ENCODE results near the gene SLC26A6. TPM values are rescaled to one million over a fixed set of nuclear protein-coding genes. Genes with fewer than 3 reads are reported as not detected.

SLC26A6 gene
- total and polyA plus RNA-seq, 7 experiments from 2014 or later = 3.5 to 37.6 (median 21.0) TPM

GRCh38 chr3:48630833-48631232, 4.4 kb downstream of the SLC26A6 start:
- H3K4me3 Mint-ChIP-seq = no peak overlapping the region
- POLR2A ChIA-PET = no interaction called here
- H3K27ac ChIP-seq (ENCODE audit: low read depth, low read length) = no peak overlapping the region
- H3K4me3 ChIP-seq (ENCODE audit: low read length) = no peak overlapping the region
- H3K27me3 ChIP-seq (ENCODE audit: control insufficient read depth in 2 of 2, insufficient read depth in 2 of 2, low read length in 2 of 2) = no peaks in the 10 kb centered on the region
- ATAC-seq (no peak), DNase-seq (no peak)
- peaks cover 0 to 17% (median 9%) of the 10 kb centered on the region in 5 donors for H3K36me3 Mint-ChIP-seq
- intact Hi-C loops (cut with micrococcal nuclease) = loop anchor here in 1 of 2 donors (10.0 kb wide), 1 partner anchor 326 kb away; the partner anchor contains the start of gene NME6
- no peaks in the 10 kb centered on the region for H3K9me3 ChIP-seq (ENCODE audit: control insufficient read depth in 2 of 3, low read length in 3 of 3)
- H3K4me1 ChIP-seq (ENCODE audit: control insufficient read depth in 2 of 2, insufficient read depth in 2 of 2, low read length in 2 of 2) = peaks cover 0 to 7% of the 10 kb centered on the region in 2 donors
- H3K27me3 Mint-ChIP-seq = no peaks in the 10 kb centered on the region
- peaks cover 4 to 24% (median 10%) of the 10 kb centered on the region in 7 donors for H3K4me1 Mint-ChIP-seq
- H3K27ac Mint-ChIP-seq = no peak overlapping the region
- CTCF ChIA-PET = no interaction called here
- H3K36me3 ChIP-seq (ENCODE audit: control insufficient read depth in 2 of 3, insufficient read depth in 3 of 3, low read length in 3 of 3) = peaks cover 0 to 34% (median 0%) of the 10 kb centered on the region in 3 experiments
- no peaks in the 10 kb centered on the region for H3K9me3 Mint-ChIP-seq

GRCh38 chr3:48630407-48630806, 4.9 kb downstream of the SLC26A6 start:
- ATAC-seq (no peak), DNase-seq (no peak)
- Histone ChIP-seq H3K9me3 (ENCODE audit: control insufficient read depth in 2 of 3, low read length in 3 of 3) (no peaks in the 10 kb centered on the region), H3K27me3 (ENCODE audit: control insufficient read depth in 2 of 2, insufficient read depth in 2 of 2, low read length in 2 of 2) (no peaks in the 10 kb centered on the region), H3K4me1 (ENCODE audit: control insufficient read depth in 2 of 2, insufficient read depth in 2 of 2, low read length in 2 of 2) (peaks cover 0 to 5% of the 10 kb centered on the region in 2 donors), H3K4me3 (ENCODE audit: low read length) (no peak overlapping the region), H3K36me3 (ENCODE audit: control insufficient read depth in 2 of 3, insufficient read depth in 3 of 3, low read length in 3 of 3) (peaks cover 0 to 34% (median 0%) of the 10 kb centered on the region in 3 experiments), H3K27ac (ENCODE audit: low read depth, low read length) (no peak overlapping the region)
- Mint-ChIP-seq H3K9me3 (no peaks in the 10 kb centered on the region), H3K4me3 (no peak overlapping the region), H3K4me1 (peaks cover 4 to 20% (median 10%) of the 10 kb centered on the region in 7 donors), H3K27me3 (no peaks in the 10 kb centered on the region), H3K36me3 (peaks cover 0 to 17% (median 9%) of the 10 kb centered on the region in 5 donors), H3K27ac (no peak overlapping the region)
- intact Hi-C loops (cut with micrococcal nuclease) = loop anchor here in 1 of 2 donors (10.0 kb wide), 1 partner anchor 326 kb away; the partner anchor contains the start of gene NME6
- POLR2A ChIA-PET = no interaction called here
- CTCF ChIA-PET = no interaction called here

DNA sequence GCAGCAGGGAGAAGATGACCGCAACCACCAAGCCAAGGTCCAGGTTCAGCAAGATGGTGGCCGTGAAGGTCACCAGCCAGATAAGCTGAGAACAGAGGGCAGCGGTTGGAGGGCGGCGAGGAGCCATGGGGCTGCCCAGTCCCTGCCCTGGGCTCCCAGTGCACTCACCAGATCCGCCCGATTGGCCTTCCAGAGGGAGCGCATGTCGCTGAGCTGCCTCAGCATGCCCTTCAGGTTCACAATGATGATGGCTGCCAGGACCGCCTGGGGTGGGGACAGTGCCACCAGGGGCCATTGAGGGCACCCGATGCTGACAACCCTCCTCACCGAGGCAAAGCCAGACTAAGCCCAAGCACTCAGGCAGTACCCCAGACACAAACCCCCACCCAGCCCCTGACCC, 5.4 kb downstream of the SLC26A6 start:
- no peak for ATAC-seq
- no peaks in the 10 kb centered on the region for H3K27me3 Mint-ChIP-seq
- peaks cover 0 to 5% of the 10 kb centered on the region in 2 donors for H3K4me1 ChIP-seq (ENCODE audit: control insufficient read depth in 2 of 2, insufficient read depth in 2 of 2, low read length in 2 of 2)
- no peaks in the 10 kb centered on the region for H3K9me3 Mint-ChIP-seq
- H3K4me1 Mint-ChIP-seq = peaks cover 4 to 21% (median 12%) of the 10 kb centered on the region in 7 donors
- DNase-seq = no peak
- H3K27ac Mint-ChIP-seq = no peak overlapping the region
- H3K36me3 ChIP-seq (ENCODE audit: control insufficient read depth in 2 of 3, insufficient read depth in 3 of 3, low read length in 3 of 3) = peaks cover 0 to 34% (median 0%) of the 10 kb centered on the region in 3 experiments
- ChIA-PET CTCF (no interaction called here), POLR2A (no interaction called here)
- H3K4me3 ChIP-seq (ENCODE audit: low read length) = no peak overlapping the region
- no peaks in the 10 kb centered on the region for H3K27me3 ChIP-seq (ENCODE audit: control insufficient read depth in 2 of 2, insufficient read depth in 2 of 2, low read length in 2 of 2)
- H3K9me3 ChIP-seq (ENCODE audit: control insufficient read depth in 2 of 3, low read length in 3 of 3) = no peaks in the 10 kb centered on the region
- intact Hi-C loops (cut with micrococcal nuclease) = loop anchor here in 1 of 2 donors (10.0 kb wide), 1 partner anchor 325 kb away; the partner anchor contains the start of gene NME6
- peaks cover 0 to 17% (median 9%) of the 10 kb centered on the region in 5 donors for H3K36me3 Mint-ChIP-seq
- H3K4me3 Mint-ChIP-seq = no peak overlapping the region
- H3K27ac ChIP-seq (ENCODE audit: low read depth, low read length) = no peak overlapping the region

DNA sequence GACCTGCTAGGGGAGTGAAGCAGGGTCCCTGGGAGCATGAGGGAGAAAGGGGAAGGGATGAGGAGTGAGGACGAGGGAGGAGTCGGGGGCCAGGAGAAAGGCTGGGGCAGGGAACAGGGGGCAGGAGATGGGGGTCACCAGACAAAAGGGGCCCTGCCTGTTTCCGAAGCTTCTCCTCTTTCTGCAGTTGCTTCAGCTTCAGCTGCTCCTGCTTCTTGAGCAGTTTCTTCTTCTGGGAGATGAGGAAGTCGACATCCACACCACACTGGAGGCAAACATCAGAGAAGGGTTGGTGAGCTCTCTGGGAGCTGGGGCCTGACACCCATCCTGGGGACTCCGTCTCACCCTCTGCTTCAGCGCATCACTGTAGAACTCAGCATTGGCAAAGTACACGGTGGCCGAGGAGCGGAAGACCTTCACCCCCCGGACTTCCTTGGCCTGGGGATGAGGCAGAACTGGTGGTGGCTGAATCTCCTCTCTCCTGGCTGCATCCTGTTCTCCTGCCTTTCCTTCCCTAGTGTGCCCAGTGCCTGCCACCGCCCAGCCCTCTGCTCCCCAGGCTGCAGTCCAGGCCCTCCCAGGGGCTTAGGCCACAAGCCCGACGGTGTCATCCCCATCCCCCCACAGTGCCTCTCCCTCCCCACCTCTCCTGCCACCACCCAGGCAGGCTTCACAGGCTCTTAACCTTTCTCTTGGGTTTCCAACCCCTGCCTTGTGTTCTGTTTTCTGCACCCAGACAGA, 6.8 kb downstream of the SLC26A6 start:
- Histone ChIP-seq H3K4me3 (ENCODE audit: low read length) (no peak overlapping the region), H3K27ac (ENCODE audit: low read depth, low read length) (no peak overlapping the region), H3K27me3 (ENCODE audit: control insufficient read depth in 2 of 2, insufficient read depth in 2 of 2, low read length in 2 of 2) (no peaks in the 10 kb centered on the region), H3K36me3 (ENCODE audit: control insufficient read depth in 2 of 3, insufficient read depth in 3 of 3, low read length in 3 of 3) (peaks cover 0 to 34% (median 0%) of the 10 kb centered on the region in 3 experiments), H3K4me1 (ENCODE audit: control insufficient read depth in 2 of 2, insufficient read depth in 2 of 2, low read length in 2 of 2) (peaks cover 0 to 5% of the 10 kb centered on the region in 2 donors), H3K9me3 (ENCODE audit: control insufficient read depth in 2 of 3, low read length in 3 of 3) (no peaks in the 10 kb centered on the region)
- CTCF ChIA-PET = no interaction called here
- POLR2A ChIA-PET = no interaction called here
- Mint-ChIP-seq H3K27ac (peak overlapping the region in 1 of 9 donors; percentile 74), H3K36me3 (peaks cover 0 to 17% (median 9%) of the 10 kb centered on the region in 5 donors), H3K4me3 (no peak overlapping the region), H3K4me1 (peaks cover 5 to 20% (median 14%) of the 10 kb centered on the region in 7 donors), H3K9me3 (no peaks in the 10 kb centered on the region), H3K27me3 (no peaks in the 10 kb centered on the region)
- DNase-seq (no peak), ATAC-seq (no peak)
- intact Hi-C loops (cut with micrococcal nuclease) = no loop called here

GRCh38 chr3:48625600-48625999, 9.7 kb downstream of the SLC26A6 start:
- Histone ChIP-seq H3K27me3 (ENCODE audit: control insufficient read depth in 2 of 2, insufficient read depth in 2 of 2, low read length in 2 of 2) (no peaks in the 10 kb centered on the region), H3K36me3 (ENCODE audit: control insufficient read depth in 2 of 3, insufficient read depth in 3 of 3, low read length in 3 of 3) (peaks cover 0 to 29% (median 0%) of the 10 kb centered on the region in 3 experiments), H3K27ac (ENCODE audit: low read depth, low read length) (no peak overlapping the region), H3K4me1 (ENCODE audit: control insufficient read depth in 2 of 2, insufficient read depth in 2 of 2, low read length in 2 of 2) (peaks cover 0 to 5% of the 10 kb centered on the region in 2 donors), H3K4me3 (ENCODE audit: low read length) (no peak overlapping the region), H3K9me3 (ENCODE audit: control insufficient read depth in 2 of 3, low read length in 3 of 3) (no peaks in the 10 kb centered on the region)
- ChIA-PET POLR2A (no interaction called here), CTCF (interaction anchor here (0.8 to 1.1 kb wide), 2 partner anchors 10 to 207 kb away, joined by 3 read pairs; partner anchors contain the start of gene SLC26A6)
- intact Hi-C loops (cut with micrococcal nuclease) = no loop called here
- Mint-ChIP-seq H3K4me3 (no peak overlapping the region), H3K9me3 (no peaks in the 10 kb centered on the region), H3K27ac (no peak overlapping the region), H3K4me1 (peaks cover 5 to 14% (median 12%) of the 10 kb centered on the region in 7 donors), H3K27me3 (no peaks in the 10 kb centered on the region), H3K36me3 (peaks cover 0 to 18% (median 9%) of the 10 kb centered on the region in 5 donors)
- DNase-seq = no peak
- ATAC-seq = no peak

GRCh38 chr3:48624767-48625166, 10.5 kb downstream of the SLC26A6 start:
- H3K36me3 ChIP-seq (ENCODE audit: control insufficient read depth in 2 of 3, insufficient read depth in 3 of 3, low read length in 3 of 3) = peaks cover 0 to 29% (median 0%) of the 10 kb centered on the region in 3 experiments
- no peak overlapping the region for H3K27ac ChIP-seq (ENCODE audit: low read depth, low read length)
- no peaks in the 10 kb centered on the region for H3K9me3 ChIP-seq (ENCODE audit: control insufficient read depth in 2 of 3, low read length in 3 of 3)
- Mint-ChIP-seq H3K9me3 (no peaks in the 10 kb centered on the region), H3K27me3 (no peaks in the 10 kb centered on the region), H3K36me3 (peaks cover 0 to 19% (median 9%) of the 10 kb centered on the region in 5 donors), H3K4me1 (peaks cover 5 to 14% (median 12%) of the 10 kb centered on the region in 7 donors), H3K4me3 (no peak overlapping the region), H3K27ac (peak overlapping the region in 4 of 9 donors; percentile 26 to 49 (median 40))
- no peak for DNase-seq
- H3K4me3 ChIP-seq (ENCODE audit: low read length) = no peak overlapping the region
- ChIA-PET CTCF (interaction anchor here (1.1 kb wide), 1 partner anchor 11 kb away, joined by 3 read pairs; the partner anchor contains the start of gene SLC26A6), POLR2A (no interaction called here)
- H3K4me1 ChIP-seq (ENCODE audit: control insufficient read depth in 2 of 2, insufficient read depth in 2 of 2, low read length in 2 of 2) = peaks cover 0 to 5% of the 10 kb centered on the region in 2 donors
- no peaks in the 10 kb centered on the region for H3K27me3 ChIP-seq (ENCODE audit: control insufficient read depth in 2 of 2, insufficient read depth in 2 of 2, low read length in 2 of 2)
- intact Hi-C loops (cut with micrococcal nuclease) = no loop called here
- no peak for ATAC-seq
